ENCODE results near the gene DDX5. TPM values are rescaled to one million over a fixed set of nuclear protein-coding genes. Genes with fewer than 3 reads are reported as not detected.

Gene DDX5
- total RNA-seq = 1,000 to 10,000 TPM in 1 of 6 donors, 100 to 1,000 TPM in 5; 554 to 1,286 (median 754) TPM

DNA sequence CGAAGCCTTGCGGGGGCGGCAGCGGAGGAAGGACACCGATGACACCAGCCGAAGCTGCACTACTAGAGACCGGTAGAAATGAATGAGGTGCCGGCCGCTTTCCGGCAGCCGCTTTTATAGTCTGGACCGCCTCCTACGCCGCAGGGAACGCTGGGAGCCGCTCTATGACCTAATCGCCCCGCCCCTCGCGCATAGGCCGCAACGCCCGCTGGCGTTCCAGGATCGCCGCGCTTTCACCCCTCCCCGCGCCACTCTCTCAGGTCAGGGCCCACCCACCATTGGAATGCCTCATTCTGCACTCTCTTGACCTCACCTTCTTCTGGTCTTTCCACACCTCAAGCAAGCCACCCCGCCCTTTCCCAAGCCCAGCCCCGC lies at the start of gene DDX5:
Gene DDX5 (minus strand): TSS at position 89 of the 375 bp plus-strand sequence. CDS start 170 bp downstream, outside the sequence.
- H3K4me3 ChIP-seq = peak within 1 kb of the TSS; percentile 66 to 95 (median 78)
- peaks cover 41 to 54% (median 47%) of the 10 kb centered on the region in 4 donors for H3K4me1 ChIP-seq
- DNase-seq (peak; percentile 97 to 99), ATAC-seq (ENCODE audit: low FRiP score in 2 of 2) (peak; percentile 87 to 97)
- H3K9me3 ChIP-seq = no peaks in the 10 kb centered on the region
- 0 to 1% methylated on average over 7 to 31 of the region's 31 CpGs for WGBS, 2 donors
- H3K36me3 ChIP-seq = peaks cover 41 to 55% (median 50%) of the 10 kb centered on the region in 4 donors
- TF ChIP-seq CTCF (IDR thresholded peaks at IDR 0.05) = no peak
- TF ChIP-seq POLR2A (IDR thresholded peaks at IDR 0.05) = peak; percentile 94 to 100 (median 97)
- peak; percentile 99 to 100 for TF ChIP-seq POLR2AphosphoS5 (IDR thresholded peaks at IDR 0.05)
- peak in 1 of 4 donors; percentile 87 for TF ChIP-seq EP300 (IDR thresholded peaks at IDR 0.05)
- H3K27ac ChIP-seq = peak within 1 kb of the TSS; percentile 99 to 100 (median 100)
- no peaks in the 10 kb centered on the region for H3K27me3 ChIP-seq

- H3K27ac ChIP-seq = no peak overlapping the region
- H3K4me3 ChIP-seq = no peak overlapping the region
- WGBS, 2 donors = 76 to 83% methylated on average over 4 of the region's 4 CpGs
- DNase-seq (no peak), ATAC-seq (ENCODE audit: low FRiP score in 2 of 2) (no peak)
- TF ChIP-seq POLR2A (IDR thresholded peaks at IDR 0.05) (no peak), CTCF (IDR thresholded peaks at IDR 0.05) (no peak), POLR2AphosphoS5 (IDR thresholded peaks at IDR 0.05) (no peak), EP300 (IDR thresholded peaks at IDR 0.05) (no peak)
- peaks cover 19 to 95% (median 35%) of the 10 kb centered on the region in 4 donors for H3K36me3 ChIP-seq
- no peaks in the 10 kb centered on the region for H3K9me3 ChIP-seq
- H3K27me3 ChIP-seq = no peaks in the 10 kb centered on the region
- no peaks in the 10 kb centered on the region for H3K4me1 ChIP-seq
Observed at GRCh38 chr17:64555281-64555680, 49.2 kb upstream of the DDX5 start.

DNA sequence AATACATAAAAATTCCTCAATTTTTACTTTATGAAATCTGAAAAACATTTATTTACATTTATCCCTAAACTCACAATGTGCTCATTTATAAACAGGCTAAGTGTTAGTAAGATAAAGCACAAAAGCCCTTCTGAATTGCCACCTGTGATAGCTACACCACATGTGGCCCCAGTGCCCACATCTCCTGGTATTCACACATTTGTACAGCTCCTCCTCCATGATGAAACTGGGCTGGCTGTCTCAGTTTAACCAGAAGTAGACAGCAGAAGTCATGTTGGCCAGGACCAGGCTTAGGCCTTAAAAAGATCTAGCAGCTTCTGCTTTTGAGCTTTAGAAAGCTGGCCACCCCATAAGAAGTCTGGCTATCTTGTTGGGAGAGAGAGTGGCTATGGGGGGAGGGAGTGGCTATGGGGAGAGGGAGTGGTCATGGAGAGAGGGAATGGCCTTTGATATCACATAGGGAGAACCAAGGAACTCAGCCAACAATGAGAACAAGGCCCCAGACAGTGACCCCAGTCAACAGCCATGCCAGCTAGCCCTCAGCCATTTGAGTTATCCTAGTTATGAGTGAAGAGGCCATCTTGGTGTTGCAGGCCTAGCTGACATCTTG lies 48.0 kb upstream of the DDX5 start:
- no peaks in the 10 kb centered on the region for H3K4me1 ChIP-seq
- H3K36me3 ChIP-seq = peaks cover 20 to 95% (median 40%) of the 10 kb centered on the region in 4 donors
- ATAC-seq (ENCODE audit: low FRiP score in 2 of 2) (peak in 1 of 2 donors; percentile 12), DNase-seq (no peak)
- H3K9me3 ChIP-seq = no peaks in the 10 kb centered on the region
- no peak overlapping the region for H3K27ac ChIP-seq
- no peak overlapping the region for H3K4me3 ChIP-seq
- H3K27me3 ChIP-seq = no peaks in the 10 kb centered on the region
- TF ChIP-seq EP300 (IDR thresholded peaks at IDR 0.05) (no peak), POLR2AphosphoS5 (IDR thresholded peaks at IDR 0.05) (no peak), CTCF (IDR thresholded peaks at IDR 0.05) (no peak), POLR2A (IDR thresholded peaks at IDR 0.05) (no peak)

- Histone ChIP-seq H3K27me3 (no peaks in the 10 kb centered on the region), H3K4me1 (no peaks in the 10 kb centered on the region), H3K27ac (no peak overlapping the region), H3K4me3 (no peak overlapping the region), H3K9me3 (no peaks in the 10 kb centered on the region), H3K36me3 (peaks cover 20 to 96% (median 50%) of the 10 kb centered on the region in 4 donors)
- DNase-seq = no peak
- ATAC-seq (ENCODE audit: low FRiP score in 2 of 2) = no peak
- TF ChIP-seq EP300 (IDR thresholded peaks at IDR 0.05) (no peak), CTCF (IDR thresholded peaks at IDR 0.05) (no peak), POLR2AphosphoS5 (IDR thresholded peaks at IDR 0.05) (no peak), POLR2A (IDR thresholded peaks at IDR 0.05) (no peak)
- WGBS, 2 donors = 90 to 94% methylated on average over 5 of the region's 5 CpGs
Observed at GRCh38 chr17:64551461-64551860, 45.4 kb upstream of the DDX5 start.

DNA sequence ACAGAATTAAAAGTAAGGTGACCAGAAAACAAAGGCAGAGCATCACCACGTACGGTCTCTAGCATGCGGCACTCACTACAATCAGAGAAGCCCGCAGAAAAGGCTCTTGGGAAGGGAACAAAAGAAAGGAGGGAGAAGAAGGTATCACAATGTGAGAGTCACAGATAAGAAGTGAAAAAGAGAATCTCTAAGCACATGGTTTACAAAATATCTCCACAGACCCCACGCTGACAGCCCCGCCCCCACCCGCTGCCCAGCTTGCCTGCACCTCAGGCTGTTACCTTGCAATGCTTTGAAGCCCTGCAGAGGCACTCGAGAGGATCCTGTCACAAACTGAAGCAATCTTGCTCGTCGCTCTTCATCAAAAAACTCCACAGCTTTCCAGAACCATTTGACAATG lies 41.2 kb upstream of the DDX5 start:
- no peaks in the 10 kb centered on the region for H3K9me3 ChIP-seq
- DNase-seq (peak in 1 of 2 donors; percentile 35), ATAC-seq (ENCODE audit: low FRiP score in 2 of 2) (no peak)
- peaks cover 16 to 97% (median 52%) of the 10 kb centered on the region in 4 donors for H3K36me3 ChIP-seq
- no peaks in the 10 kb centered on the region for H3K27me3 ChIP-seq
- 84 to 88% methylated on average over 10 of the region's 10 CpGs for WGBS, 2 donors
- no peak overlapping the region for H3K4me3 ChIP-seq
- H3K4me1 ChIP-seq = no peaks in the 10 kb centered on the region
- no peak for TF ChIP-seq POLR2A (IDR thresholded peaks at IDR 0.05)
- no peak for TF ChIP-seq POLR2AphosphoS5 (IDR thresholded peaks at IDR 0.05)
- no peak for TF ChIP-seq EP300 (IDR thresholded peaks at IDR 0.05)
- TF ChIP-seq CTCF (IDR thresholded peaks at IDR 0.05) = no peak
- no peak overlapping the region for H3K27ac ChIP-seq
